ENCODE results near the gene TRAFD1. TPM values are rescaled to one million over a fixed set of nuclear protein-coding genes. Genes with fewer than 3 reads are reported as not detected.
A peak's percentile ranks its signal among the peaks of the same experiment; 100 is the strongest.

The TRAFD1 gene
- total and polyA plus RNA-seq, 2 of the 13 experiments (the other 11 are each of a cell fraction or from before 2014, with no cell fraction given) = 9.5 to 20.9 TPM

DNA sequence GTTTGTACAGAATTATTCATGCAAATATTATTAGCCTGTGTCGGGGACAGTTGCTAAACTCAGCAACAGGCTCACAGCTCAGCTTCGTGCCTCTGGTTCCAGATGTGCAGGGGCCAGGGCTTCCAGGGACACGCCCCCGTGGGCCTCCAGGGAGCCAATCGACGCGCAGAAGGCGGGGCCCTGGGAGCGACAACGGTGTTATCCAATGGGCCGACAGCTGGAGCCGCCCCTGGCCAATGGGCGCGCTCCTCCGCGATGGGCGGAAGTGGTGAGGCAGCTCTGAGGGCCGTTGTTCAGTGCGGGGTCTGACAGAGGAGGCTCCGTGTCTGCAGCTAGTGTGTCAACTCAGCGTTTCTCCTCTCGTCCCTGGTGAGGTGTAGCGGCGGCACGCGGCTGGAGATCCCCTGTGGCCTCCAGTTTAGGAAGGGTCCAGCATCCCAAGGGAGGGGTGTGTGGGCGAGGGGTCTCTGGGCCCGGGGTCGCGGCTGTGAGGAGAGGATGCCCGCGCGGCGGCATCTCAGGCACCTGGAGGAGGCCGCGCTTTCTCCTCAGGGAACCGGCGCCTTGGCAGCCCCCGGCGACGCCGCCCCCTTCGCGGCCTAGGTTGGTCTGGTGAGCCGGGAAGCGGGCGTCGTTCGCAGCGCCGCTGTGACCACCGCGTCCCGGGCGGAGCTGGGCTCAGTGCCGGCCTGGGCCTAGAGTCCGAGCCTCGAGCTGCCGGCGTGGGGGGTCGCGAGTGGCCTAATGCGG is at the start of gene TRAFD1 (continued):
- TF ChIP-seq ETV6 (CRISPR knock-in tag; conservative IDR thresholded peaks at IDR 0.05) (no peak), CBFB (CRISPR knock-in tag; IDR thresholded peaks at IDR 0.05) (no peak), ZNF841 (CRISPR knock-in tag; IDR thresholded peaks at IDR 0.05; ENCODE audit: borderline replicate concordance) (no peak), ASH2L (IDR thresholded peaks at IDR 0.05; ENCODE audit: insufficient read length, low read depth, low read length) (peak; percentile 82), ZNF484 (CRISPR knock-in tag; IDR thresholded peaks at IDR 0.05; ENCODE audit: borderline replicate concordance, low read depth) (0 out of 2 replicates have a peak, but pooled peaks have one; percentile 43), ZNF337 (CRISPR knock-in tag; IDR thresholded peaks at IDR 0.05; ENCODE audit: borderline replicate concordance, low read depth) (no peak), ARNTL (CRISPR knock-in tag; IDR thresholded peaks at IDR 0.05) (peak; percentile 55; the same call in 1 of the 2 replicates), SNRNP70 (IDR thresholded peaks at IDR 0.05; ENCODE audit: low read depth, low read length) (no peak), MTF1 (CRISPR knock-in tag; IDR thresholded peaks at IDR 0.05) (no peak), KLF13 (CRISPR knock-in tag; IDR thresholded peaks at IDR 0.05) (no peak), NR3C1 (CRISPR knock-in tag; IDR thresholded peaks at IDR 0.05) (no peak), ZMAT3 (CRISPR knock-in tag; conservative IDR thresholded peaks at IDR 0.05) (no peak; the same call in 1 of the 2 replicates), SNAI1 (CRISPR knock-in tag; IDR thresholded peaks at IDR 0.05; ENCODE audit: borderline replicate concordance) (no peak), EHMT2 (IDR thresholded peaks at IDR 0.05; ENCODE audit: borderline replicate concordance, low read depth, low read length) (no peak), HNRNPK (IDR thresholded peaks at IDR 0.05; ENCODE audit: low read depth, low read length, poor library complexity, severe bottlenecking) (peak; percentile 30), PAX8 (CRISPR knock-in tag; IDR thresholded peaks at IDR 0.05; ENCODE audit: borderline replicate concordance) (peak; percentile 69; the same call in 1 of the 2 replicates), U2AF1 (optimal IDR thresholded peaks at IDR 0.05; ENCODE audit: low read depth, low read length) (no peak), HNRNPUL1 (IDR thresholded peaks at IDR 0.05; ENCODE audit: low read depth, low read length) (no peak), TAF1 (CRISPR knock-in tag; IDR thresholded peaks at IDR 0.05) (peak; percentile 93)
- TF ChIP-seq, protein P1, sequence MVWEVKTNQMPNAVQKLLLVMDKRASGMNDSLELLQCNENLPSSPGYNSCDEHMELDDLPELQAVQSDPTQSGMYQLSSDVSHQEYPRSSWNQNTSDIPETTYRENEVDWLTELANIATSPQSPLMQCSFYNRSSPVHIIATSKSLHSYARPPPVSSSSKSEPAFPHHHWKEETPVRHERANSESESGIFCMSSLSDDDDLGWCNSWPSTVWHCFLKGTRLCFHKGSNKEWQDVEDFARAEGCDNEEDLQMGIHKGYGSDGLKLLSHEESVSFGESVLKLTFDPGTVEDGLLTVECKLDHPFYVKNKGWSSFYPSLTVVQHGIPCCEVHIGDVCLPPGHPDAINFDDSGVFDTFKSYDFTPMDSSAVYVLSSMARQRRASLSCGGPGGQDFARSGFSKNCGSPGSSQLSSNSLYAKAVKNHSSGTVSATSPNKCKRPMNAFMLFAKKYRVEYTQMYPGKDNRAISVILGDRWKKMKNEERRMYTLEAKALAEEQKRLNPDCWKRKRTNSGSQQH (CRISPR knock-in tag; IDR thresholded peaks at IDR 0.05; ENCODE audit: low read depth) = no peak
- TF ChIP-seq, protein P2, sequence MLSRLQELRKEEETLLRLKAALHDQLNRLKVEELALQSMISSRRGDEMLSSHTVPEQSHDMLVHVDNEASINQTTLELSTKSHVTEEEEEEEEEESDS (CRISPR knock-in tag; IDR thresholded peaks at IDR 0.05; ENCODE audit: borderline replicate concordance) = no peak
- TF ChIP-seq, protein P3, sequence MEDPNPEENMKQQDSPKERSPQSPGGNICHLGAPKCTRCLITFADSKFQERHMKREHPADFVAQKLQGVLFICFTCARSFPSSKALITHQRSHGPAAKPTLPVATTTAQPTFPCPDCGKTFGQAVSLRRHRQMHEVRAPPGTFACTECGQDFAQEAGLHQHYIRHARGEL (CRISPR knock-in tag; IDR thresholded peaks at IDR 0.05) = no peak
- TF ChIP-seq, protein P4, sequence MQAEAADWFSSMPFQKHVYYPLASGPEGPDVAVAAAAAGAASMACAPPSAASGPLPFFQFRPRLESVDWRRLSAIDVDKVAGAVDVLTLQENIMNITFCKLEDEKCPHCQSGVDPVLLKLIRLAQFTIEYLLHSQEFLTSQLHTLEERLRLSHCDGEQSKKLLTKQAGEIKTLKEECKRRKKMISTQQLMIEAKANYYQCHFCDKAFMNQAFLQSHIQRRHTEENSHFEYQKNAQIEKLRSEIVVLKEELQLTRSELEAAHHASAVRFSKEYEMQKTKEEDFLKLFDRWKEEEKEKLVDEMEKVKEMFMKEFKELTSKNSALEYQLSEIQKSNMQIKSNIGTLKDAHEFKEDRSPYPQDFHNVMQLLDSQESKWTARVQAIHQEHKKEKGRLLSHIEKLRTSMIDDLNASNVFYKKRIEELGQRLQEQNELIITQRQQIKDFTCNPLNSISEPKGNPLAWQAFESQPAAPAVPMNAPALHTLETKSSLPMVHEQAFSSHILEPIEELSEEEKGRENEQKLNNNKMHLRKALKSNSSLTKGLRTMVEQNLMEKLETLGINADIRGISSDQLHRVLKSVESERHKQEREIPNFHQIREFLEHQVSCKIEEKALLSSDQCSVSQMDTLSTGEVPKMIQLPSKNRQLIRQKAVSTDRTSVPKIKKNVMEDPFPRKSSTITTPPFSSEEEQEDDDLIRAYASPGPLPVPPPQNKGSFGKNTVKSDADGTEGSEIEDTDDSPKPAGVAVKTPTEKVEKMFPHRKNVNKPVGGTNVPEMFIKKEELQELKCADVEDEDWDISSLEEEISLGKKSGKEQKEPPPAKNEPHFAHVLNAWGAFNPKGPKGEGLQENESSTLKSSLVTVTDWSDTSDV (CRISPR knock-in tag; IDR thresholded peaks at IDR 0.05) = no peak
- TF ChIP-seq, protein P5, sequence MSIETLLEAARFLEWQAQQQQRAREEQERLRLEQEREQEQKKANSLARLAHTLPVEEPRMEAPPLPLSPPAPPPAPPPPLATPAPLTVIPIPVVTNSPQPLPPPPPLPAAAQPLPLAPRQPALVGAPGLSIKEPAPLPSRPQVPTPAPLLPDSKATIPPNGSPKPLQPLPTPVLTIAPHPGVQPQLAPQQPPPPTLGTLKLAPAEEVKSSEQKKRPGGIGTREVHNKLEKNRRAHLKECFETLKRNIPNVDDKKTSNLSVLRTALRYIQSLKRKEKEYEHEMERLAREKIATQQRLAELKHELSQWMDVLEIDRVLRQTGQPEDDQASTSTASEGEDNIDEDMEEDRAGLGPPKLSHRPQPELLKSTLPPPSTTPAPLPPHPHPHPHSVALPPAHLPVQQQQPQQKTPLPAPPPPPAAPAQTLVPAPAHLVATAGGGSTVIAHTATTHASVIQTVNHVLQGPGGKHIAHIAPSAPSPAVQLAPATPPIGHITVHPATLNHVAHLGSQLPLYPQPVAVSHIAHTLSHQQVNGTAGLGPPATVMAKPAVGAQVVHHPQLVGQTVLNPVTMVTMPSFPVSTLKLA (IDR thresholded peaks at IDR 0.05) = no peak
